Nephron progenitor cell (in vitro differentiated cells): Measurements from ENCODE around the gene HTT.

Source experiments
- DNase-seq: peaks from one replicate; pipeline ENCODE4 v3.0.0; 2021
- H3K27ac Mint-ChIP-seq: 2 replicates; pipeline ENCODE4 v1.8.0; 2021; ENCODE audit warnings: mild to moderate bottlenecking, moderate library complexity, mixed read lengths
- H3K27me3 Mint-ChIP-seq: 2 replicates; pipeline ENCODE4 v1.8.0; 2021; ENCODE audit warnings: mild to moderate bottlenecking, low read depth, mixed read lengths; ENCODE audit not compliant: poor library complexity
- H3K36me3 Mint-ChIP-seq: 2 replicates; pipeline ENCODE4 v1.8.0; 2021; ENCODE audit warnings: low read depth, mixed read lengths
- H3K4me1 Mint-ChIP-seq: 2 replicates; pipeline ENCODE4 v1.8.0; 2021; ENCODE audit warnings: mixed read lengths
- H3K4me3 Mint-ChIP-seq: 2 replicates; pipeline ENCODE4 v1.8.0; 2021; ENCODE audit warnings: mild to moderate bottlenecking, moderate library complexity, mixed read lengths
- H3K9me3 Mint-ChIP-seq: 2 replicates; pipeline ENCODE4 v1.8.0; 2021; ENCODE audit warnings: mild to moderate bottlenecking, moderate library complexity, mixed read lengths
- CTCF ChIP-seq: fragments of 200-600 bp; sonication (generic); IDR thresholded peaks from 2 replicates; pipeline ENCODE4 v1.5.0; 2021; ENCODE audit warnings: antibody characterized with exemption

The HTT gene

GRCh38 chr4:3255611-3256186, 181.2 kb downstream of the HTT start:
- Mint-ChIP-seq H3K4me3 (no peak overlapping the region), H3K27me3 (no peaks in the 10 kb centered on the region), H3K27ac (peak overlapping the region; percentile 29), H3K9me3 (no peaks in the 10 kb centered on the region), H3K36me3 (no peaks in the 10 kb centered on the region), H3K4me1 (no peaks in the 10 kb centered on the region)
- DNase-seq = no peak
- no peak for TF ChIP-seq CTCF

GRCh38 chr4:3256230-3257102, 182.0 kb downstream of the HTT start:
- TF ChIP-seq CTCF = no peak
- no peak for DNase-seq
- no peaks in the 10 kb centered on the region for H3K36me3 Mint-ChIP-seq

GRCh38 chr4:3257103-3257555, 182.6 kb downstream of the HTT start:
- no peak for TF ChIP-seq CTCF
- Mint-ChIP-seq H3K9me3 (no peaks in the 10 kb centered on the region), H3K27ac (no peak overlapping the region), H3K4me1 (no peaks in the 10 kb centered on the region), H3K36me3 (no peaks in the 10 kb centered on the region), H3K4me3 (no peak overlapping the region), H3K27me3 (peaks cover 4% of the 10 kb centered on the region)
- no peak for DNase-seq

More at GRCh38 chr4:3256230-3257102, 182.0 kb downstream of the HTT start:
- H3K4me3 Mint-ChIP-seq = no peak overlapping the region
- no peaks in the 10 kb centered on the region for H3K9me3 Mint-ChIP-seq
- H3K4me1 Mint-ChIP-seq = no peaks in the 10 kb centered on the region
- no peaks in the 10 kb centered on the region for H3K27me3 Mint-ChIP-seq
- H3K27ac Mint-ChIP-seq = peak overlapping the region; percentile 29

- no peaks in the 10 kb centered on the region for H3K4me1 Mint-ChIP-seq
- H3K9me3 Mint-ChIP-seq = no peaks in the 10 kb centered on the region
- no peak overlapping the region for H3K4me3 Mint-ChIP-seq
- no peak for TF ChIP-seq CTCF
- peaks cover 4% of the 10 kb centered on the region for H3K27me3 Mint-ChIP-seq
- no peaks in the 10 kb centered on the region for H3K36me3 Mint-ChIP-seq
- no peak overlapping the region for H3K27ac Mint-ChIP-seq
- DNase-seq = no peak
Observed at GRCh38 chr4:3257556-3258482, 183.3 kb downstream of the HTT start.

GRCh38 chr4:3261411-3262207, 187.1 kb downstream of the HTT start:
- no peaks in the 10 kb centered on the region for H3K4me1 Mint-ChIP-seq

More at GRCh38 chr4:3261411-3262207, 187.1 kb downstream of the HTT start:
- H3K36me3 Mint-ChIP-seq = no peaks in the 10 kb centered on the region
- no peak overlapping the region for H3K27ac Mint-ChIP-seq
- no peak overlapping the region for H3K4me3 Mint-ChIP-seq
- H3K9me3 Mint-ChIP-seq = no peaks in the 10 kb centered on the region
- no peak for DNase-seq
- TF ChIP-seq CTCF = no peak
- H3K27me3 Mint-ChIP-seq = peaks cover 4% of the 10 kb centered on the region
